GM21526 (cell line): ENCODE measurements around the gene EGFL7.

Experiments used
- ATAC-seq: cut with Tn5 transposase; IDR thresholded peaks from one replicate; pipeline ENCODE4 v1.9.1; 2021; ENCODE audit warnings: moderate library complexity; ENCODE audit not compliant: unreplicated experiment, low FRiP score

The EGFL7 gene

DNA sequence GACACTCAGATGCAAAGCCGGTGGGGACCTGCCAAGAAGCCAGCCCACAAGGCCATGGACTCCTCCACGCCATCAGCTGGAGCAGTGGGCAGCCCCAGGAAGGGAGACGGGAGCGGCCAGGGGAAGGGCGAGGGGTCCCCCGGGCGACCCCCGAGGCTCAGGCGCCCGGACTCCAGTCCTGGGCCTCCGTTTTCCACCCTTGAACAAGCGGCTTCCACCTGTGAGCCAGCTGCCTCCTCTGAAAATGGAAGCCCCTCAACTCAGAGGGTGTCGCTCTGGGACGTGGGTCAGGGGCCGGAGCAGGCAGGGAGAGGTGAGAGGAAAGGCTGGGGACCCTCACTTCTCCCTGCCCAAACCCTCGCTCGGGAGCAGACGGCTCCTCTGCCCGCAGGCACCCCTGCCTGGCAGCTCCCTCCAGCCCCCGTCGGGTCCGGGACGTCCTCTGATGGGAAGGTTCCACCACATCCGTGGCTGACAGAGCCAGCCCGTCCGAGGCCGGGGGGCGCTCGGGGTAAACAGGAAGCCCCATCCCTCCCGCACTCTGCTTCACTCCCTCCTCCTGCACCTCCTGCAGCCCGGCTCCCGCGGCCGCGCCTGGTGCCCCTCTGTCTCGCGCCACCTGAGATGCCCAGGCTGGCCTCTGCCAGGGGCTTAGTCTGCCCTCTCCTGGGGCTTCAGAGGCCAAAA lies 3.7 kb upstream of the EGFL7 start:
- no peak for ATAC-seq

DNA sequence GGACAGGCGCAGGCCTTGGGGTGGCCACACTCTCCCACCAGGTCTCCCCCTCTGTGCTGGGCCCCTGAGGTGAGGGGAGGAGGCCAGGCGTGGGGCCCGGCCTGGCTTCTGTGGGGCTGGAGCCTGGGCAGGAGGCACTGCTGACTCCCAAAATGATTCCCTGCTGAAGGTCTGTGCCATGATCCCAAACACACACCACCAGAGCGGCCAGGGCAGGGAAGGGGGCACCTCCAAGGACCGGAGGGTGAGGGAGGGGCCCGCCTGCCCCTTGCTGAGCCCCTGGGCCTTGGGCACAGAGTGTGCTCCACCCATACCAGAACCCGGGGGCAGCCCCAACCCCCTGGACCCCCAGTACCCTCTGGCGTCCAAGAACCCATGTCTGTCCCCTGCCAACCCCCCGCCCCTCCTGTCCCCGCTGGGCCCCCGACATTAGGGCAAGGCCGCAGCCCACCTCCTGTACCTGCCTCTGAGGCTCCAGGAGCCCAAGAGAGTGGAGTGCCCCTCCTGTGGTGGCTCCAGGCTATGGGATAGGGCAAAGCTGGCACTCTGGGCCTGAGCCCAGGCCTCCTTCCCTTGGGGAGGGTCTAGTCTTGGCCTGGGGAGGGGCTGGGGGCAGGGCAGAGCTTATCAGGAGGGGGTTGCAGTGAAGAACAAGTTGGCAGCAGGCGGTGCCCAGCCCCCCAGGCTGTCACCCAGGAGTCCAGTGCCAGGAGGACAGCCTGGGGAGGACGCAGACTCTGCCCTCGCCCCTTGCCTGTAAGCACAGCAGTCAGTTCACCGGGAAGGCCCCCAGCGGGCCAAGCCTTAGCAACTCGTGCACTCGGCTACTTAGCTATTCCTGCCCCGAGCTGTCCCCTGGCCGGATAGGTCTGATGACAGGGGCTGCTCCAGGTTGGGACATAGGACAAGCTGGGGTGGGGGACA lies 2.6 kb upstream of the EGFL7 start:
- no peak for ATAC-seq

DNA sequence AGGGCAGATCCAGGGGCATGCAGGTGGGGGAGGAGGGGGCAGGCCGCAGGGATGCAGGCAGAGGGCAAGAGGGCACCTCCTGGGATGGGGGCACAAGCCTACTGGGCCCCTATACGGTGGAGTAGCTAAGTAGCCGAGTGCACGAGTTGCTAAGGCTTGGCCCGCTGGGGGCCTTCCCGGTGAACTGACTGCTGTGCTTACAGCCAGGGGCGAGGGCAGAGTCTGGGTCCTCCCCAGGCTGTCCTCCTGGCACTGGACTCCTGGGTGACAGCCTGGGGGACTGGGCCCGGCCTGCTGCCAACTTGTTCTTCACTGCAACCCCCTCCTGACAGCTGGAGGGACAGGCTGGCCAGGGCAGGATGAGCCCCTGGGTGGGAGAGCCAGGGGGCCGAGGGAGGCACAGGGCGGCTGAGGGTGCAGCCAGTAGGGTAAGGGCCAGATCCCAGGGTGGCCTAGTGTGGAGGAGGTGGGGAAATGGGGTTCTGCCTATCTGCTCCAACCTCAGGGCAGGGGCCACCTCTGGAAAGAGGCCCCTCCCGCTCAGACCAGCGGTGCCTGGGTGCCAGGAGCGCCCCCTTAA lies 1.7 kb upstream of the EGFL7 start:
- no peak for ATAC-seq

DNA sequence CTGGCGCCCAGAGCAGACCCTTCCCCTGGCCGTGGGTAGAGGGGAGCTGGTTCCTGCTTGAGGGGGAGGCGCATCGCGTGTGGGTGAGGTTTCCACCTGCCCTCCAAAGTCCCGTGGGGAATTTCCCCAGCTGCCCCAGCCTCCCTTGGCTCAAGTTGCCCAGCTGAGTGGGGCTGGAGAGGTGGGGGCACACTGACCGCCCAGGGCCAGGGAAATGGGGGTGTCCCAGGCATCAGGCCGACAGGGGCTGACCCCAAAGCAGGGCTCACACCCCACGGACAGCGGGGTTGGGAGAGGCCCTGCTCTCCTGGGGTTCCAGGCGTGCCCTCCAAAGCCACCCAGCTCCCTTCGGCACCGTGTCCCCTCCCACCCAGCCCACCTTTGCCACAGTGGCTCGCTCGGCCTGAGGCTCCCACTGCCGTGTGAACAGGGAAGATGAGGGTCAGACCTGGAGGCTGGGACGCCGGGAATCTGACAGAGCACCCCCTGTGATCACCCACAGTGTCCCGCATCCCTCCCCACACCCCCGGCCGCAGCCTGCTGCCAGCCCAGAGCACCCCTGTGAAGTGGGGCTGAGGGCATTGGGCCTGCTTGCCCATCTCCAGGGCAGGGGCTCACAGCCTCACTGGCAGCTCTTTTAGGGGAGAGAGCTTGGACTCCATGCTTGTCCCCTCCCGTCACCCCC lies 933 bp upstream of the EGFL7 start:
- ATAC-seq: no peak

DNA sequence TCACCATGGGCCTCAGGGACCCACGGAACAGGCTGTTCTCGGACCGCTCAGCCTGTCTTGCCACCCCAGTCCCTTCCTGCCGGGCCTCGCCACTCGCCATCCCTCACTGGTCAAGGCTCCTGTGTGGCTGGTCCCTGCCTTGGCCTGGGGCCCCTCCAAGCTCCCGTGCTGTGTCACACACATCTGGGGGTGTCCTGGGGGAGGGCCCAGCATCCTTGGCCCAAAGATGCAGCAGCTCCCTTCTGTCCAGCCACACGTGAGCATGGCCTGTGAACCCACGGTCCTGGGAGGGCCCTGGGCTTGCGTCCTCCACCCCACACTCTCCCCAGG lies 425 bp upstream of the EGFL7 start:
- ATAC-seq: no peak

DNA sequence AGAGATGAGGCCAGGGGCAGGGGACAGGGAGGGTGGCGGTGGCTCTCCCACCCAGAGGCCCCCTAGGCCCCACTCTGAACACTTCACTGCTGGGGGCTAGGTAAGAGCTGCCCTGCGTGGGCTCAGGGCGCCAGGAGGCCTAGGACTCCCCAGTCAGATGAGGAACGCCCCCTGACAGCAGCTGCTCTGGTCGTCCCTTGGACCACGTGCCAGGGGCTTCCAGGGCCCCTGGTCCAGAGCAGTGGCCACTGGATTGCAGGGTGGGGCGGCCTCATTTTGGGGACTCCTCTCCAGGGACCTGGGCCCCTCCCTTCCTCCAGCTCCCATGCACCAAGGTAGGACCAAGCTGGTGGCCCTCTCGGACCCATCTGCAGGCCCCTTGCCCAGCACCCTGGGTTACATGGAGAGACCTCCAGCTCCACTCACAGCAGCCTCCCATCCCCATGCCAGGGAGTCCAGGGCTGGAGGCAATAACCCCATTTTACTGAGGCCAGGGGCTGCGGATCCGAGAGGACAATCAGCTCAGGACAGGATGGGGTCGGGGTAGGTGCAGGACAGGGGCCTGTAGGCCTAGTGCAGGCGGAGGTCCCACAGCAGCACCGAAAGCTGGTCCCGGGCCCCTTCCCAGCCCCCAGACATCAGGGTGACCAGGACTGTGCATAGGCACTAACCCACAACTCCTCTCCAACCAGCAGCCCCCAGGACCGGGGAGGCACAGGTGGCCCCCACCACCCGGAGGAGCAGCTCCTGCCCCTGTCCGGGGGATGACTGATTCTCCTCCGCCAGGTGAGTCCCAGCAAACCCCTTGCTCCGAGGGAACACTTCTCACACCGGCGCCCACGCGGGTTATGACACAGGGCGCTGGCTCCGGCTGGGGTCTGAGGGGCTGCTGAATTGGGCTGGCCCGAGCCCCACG lies 1.5 kb downstream of the EGFL7 start:
- ATAC-seq: no peak

DNA sequence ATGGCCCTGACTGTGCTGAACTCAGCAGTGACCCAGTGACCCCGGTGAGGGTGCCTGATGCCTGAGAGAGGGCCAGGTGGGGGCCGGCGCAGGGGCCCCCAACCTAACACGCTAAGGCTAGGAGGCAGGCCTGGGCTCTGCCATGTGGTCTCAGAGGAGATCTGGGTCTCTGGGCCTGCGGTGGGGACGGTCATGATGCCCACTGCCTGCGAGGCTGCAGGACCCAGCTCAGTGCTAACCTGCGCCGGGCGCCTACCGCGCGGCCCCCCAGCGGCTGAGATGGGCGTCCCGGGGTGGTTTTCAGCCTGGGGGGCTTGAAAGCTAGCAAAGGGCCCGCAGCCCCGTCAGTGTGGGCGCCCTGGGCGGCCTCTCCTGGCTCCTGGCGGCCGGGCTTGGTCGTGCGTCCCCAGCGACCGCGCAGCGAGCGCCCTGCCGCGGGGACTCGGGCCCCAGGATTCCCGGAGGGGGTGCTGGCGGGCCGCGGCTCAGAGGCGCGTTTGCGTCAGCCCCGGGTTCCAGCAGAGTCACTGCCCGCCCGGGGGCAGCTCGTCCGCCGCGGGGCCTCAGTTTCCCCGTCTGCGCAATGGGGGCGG lies 2.5 kb downstream of the EGFL7 start:
- no peak for ATAC-seq

DNA sequence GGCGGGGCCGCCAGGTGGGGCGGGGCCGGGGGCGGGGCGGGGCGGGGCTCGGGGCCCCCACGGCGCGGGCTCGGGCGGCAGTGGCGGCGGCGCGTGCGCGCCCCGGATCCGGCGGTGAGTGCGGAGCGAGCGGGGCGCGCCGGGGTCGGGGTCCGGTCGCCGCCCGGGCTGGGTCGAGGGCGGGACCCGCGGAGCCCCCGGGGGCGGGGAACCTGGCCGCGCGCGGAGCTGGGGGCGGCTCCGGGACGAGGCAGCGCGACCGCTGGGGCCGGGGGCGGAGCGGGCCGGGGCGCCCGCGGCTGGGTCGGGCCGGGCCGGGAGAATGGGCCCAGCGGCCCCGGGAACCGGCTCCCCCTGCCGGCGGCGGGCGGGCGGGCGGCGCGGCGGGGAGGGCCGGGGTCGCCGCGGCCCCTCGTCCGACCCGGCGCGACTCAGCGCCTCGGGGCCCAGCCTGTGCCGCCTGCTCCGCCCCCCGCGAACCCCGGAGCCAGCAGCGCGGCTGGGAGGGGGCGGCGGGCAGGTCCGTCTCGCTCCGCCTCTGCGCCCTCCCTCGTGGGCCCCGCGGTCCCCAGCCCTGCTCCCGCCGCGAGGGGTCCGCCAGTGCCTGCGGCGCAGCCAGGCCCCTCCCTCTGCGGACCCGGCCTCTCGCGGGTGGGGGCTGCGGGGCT lies 3.1 kb downstream of the EGFL7 start:
- ATAC-seq: no peak

DNA sequence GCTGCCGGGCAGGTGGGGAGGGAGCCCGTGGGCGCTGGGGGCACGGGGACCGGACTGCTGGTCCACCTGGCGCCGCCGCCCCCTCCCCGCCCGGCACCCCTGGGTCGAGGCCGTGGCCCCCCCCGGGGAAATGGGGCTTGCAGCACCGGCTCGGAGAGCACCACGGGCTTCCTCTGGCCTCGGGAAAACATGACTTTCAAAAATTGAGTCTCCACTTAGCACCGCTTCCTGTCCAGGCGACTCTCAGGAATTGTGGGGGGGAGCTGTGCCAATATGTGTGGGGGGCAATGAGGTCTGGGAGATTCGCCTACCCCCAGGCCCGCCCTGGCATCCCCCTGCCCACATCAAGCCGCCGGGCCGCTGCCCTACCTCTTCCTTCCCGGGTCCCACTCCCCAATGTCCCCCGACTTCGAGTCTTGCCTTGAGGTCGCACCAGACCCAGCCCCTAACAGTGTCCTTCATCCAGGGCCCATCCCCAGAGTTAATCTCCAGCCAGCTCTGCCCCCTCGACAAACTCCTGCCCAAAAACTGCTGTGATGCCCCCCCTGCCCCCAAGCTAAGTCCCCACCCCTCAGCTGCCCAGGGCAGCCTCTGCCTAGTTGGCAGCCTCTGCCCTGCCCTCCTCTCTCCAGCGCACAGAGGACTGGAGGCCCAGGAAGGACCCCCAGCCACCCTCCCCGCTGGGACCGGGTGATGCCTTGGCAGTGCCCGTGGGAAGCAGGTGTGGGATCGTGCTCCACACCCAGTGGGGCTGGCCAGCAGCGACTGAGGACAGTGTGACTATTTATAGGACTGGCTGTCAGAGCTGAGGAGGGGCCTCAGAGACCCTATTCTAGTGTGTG lies 3.9 kb downstream of the EGFL7 start:
- ATAC-seq: no peak

DNA sequence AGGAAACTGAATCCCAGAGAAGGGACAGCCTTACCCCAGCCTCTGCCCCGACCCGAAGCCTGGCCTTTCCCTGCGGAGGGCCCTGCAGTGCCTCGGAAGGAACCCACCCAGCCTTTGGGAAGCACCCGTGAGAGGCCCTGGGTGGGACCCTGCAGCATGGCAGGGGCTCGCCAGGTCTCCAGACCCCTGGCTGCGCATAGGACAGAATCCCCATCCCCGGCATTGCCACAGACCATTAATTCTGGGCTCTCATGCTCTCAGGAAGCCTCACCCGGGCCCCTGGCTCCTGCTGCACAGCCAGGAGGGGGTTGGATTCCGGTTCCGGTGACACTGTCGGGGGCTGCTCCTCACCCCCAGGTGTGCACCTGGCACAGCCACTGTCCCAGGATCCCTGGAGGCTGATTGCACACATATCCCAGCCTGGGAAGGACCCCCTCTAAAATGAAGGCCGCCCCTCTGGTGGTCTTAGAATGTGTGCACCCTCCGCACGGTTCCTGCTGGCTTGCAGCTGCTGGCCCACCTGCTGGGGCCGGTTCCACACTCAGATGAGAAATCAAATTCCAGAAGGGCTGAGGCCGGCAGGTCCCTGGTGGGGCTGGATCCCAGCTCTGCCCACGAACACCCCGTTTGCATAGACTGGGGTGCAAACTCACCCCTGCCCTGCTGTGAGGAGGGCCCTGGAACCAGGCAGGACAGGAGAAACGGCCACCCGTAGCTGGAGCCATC lies 4.7 kb downstream of the EGFL7 start:
- ATAC-seq: no peak

DNA sequence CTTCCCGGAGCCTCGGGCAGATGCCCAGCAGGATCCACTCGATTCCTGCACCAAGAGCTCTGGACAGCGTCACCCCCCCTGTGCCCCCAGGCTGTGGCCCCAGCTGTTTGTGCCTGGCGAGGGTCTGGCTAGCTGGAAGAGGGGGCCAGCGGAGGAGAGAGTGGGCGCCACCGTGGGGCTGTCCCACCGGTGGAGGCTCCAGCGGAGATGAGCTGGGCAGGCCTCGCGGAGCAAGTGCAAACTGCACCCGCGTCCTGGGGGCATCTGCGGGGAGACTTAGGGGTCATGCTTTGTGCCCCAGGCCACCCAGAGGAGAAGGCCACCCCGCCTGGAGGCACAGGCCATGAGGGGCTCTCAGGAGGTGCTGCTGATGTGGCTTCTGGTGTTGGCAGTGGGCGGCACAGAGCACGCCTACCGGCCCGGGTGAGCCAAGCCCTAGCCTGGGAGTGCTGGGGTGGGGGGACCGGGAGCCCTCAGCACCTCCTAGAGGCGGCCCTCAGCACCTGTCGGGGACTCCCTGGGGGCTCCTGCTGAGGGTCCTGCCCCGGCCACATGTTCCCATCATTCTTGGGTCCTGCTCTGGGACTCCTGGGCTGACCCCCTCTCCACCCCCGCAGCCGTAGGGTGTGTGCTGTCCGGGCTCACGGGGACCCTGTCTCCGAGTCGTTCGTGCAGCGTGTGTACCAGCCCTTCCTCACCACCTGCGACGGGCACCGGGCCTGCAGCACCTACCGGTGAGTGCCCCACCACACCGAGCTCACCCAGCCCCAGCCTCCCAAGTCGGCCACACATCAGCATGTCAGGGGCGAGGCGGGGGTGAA lies 5.4 kb downstream of the EGFL7 start:
- no peak for ATAC-seq

DNA sequence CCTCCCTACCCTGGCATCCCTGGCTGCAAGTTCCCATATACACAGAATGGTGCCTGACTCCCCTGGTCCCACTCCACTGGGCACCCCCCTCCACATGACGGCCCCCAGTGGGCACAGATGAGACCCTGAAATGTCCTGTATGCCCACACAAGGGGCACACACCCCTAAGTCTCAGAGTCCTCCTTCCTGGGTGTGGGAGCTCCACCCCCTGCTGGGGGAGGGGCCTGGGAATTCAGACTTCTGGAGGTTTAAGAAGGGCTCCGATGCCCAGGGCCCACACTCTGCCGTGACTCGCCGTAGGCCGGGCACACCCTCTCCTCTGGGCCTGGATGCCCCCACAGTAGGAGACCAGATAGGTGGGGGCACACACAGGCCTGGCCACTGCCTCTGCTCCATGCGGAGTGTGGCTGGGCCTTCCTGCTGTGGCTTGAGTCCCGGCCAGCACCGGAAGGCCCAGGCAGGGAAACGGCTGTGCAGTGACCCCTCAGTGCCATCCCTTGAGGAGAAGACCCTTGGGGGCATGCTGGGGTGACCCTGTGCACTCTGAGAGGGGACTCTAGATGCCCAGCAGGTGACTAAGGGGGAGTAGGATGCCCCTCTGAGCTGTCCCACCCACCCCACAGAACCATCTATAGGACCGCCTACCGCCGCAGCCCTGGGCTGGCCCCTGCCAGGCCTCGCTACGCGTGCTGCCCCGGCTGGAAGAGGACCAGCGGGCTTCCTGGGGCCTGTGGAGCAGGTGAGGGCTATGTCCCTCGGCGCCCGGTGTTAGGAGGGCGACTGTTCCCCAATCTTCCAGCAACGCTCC lies 6.5 kb downstream of the EGFL7 start:
- ATAC-seq: no peak

DNA sequence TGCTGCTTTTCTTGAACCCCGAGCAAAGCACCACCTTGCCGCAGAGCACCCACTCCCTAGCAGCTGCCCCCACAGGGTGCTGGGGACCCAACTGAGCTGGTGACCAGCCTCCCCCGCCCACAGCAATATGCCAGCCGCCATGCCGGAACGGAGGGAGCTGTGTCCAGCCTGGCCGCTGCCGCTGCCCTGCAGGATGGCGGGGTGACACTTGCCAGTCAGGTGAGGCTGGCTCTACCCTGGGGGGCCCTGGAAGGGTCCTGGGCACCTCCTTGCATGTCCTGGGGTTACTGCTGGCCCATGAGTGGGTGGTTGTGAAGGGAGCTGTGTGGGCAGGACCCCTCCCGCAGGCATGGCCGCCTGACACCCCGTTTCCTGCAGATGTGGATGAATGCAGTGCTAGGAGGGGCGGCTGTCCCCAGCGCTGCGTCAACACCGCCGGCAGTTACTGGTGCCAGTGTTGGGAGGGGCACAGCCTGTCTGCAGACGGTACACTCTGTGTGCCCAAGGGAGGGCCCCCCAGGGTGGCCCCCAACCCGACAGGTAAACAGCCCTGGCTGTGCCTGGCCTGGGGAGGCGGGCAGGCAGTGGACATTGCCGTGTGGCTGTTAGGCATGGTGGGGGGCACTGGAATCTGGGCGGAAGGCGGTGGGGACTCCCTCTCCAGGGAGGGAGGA lies 7.2 kb downstream of the EGFL7 start:
- no peak for ATAC-seq

DNA sequence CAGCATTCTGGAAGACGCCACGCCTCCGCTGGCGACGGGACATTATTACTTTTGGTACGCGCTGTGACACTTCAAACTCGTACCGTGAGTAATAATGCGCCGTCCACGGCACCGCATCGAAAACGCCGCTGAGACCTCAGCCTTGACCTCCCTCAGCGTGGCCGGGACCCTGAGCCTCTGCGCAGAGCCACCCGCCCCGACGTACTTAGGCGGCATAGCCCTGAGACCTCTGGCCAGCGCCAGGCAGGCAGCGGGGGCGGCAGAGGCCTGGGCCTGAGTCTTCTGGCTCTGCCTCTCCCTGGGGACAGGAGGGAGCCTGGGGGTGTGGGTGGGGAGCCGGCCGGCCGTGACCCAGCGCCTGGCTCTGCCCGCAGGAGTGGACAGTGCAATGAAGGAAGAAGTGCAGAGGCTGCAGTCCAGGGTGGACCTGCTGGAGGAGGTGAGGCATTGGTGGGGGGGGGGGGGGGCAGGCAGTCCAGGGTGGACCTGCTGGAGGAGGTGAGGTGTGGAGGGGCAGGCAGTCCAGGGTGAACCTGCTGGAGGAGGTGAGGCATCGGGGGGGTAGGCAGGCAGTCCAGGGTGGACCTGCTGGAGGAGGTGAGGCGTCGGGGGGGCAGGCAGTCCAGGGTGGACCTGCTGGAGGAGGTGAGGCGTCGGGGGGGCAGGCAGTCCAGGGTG lies 8.0 kb downstream of the EGFL7 start:
- ATAC-seq: no peak

DNA sequence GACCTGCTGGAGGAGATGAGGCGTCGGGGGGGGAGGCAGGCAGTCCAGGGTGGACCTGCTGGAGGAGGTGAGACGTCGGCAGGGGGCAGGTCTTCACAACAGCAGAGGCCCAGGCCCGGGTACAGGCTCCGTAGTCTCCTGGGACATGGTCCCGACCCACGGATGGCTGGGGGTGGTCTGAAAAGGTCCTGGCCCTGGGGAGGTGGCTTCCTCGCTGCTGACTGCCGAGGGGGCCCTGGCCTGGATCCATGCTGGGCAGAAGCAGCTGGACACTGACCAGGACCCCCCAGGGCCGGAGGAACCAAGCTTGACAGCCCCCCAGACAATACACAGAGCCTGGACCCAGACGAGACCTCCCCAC lies 8.5 kb downstream of the EGFL7 start:
- ATAC-seq: no peak
